HL-60 (cell line): ENCODE results near the gene NXNL1.

ENCODE experiments used
- DNase-seq, 2 experiments: peaks; one replicate each; pipeline ENCODE4 v3.0.0-alpha.2; 2010 to 2020; ENCODE audit warnings: low read depth in 1 of 2, low spot score in 1 of 2
- H3K27ac ChIP-seq: fragments of 250-450 bp; sonication (Bioruptor Pico); replicated peaks from 2 replicates; pipeline ENCODE4 v1.5.1; 2020; ENCODE audit warnings: mild to moderate bottlenecking, moderate library complexity
- H3K27me3 ChIP-seq: fragments of 250-450 bp; sonication (Bioruptor Pico); 2 replicates; pipeline ENCODE4 v1.5.1; 2021; ENCODE audit warnings: mild to moderate bottlenecking, moderate library complexity; ENCODE audit not compliant: insufficient read depth, poor library complexity, severe bottlenecking
- H3K4me3 ChIP-seq: replicated peaks from 2 replicates; pipeline ENCODE4 v1.5.1; 2011; ENCODE audit warnings: mild to moderate bottlenecking, control low read depth, low read length; ENCODE audit not compliant: insufficient read depth
- GABPA ChIP-seq: IDR thresholded peaks from 2 replicates; pipeline ENCODE4 v1.6.1; 2012; ENCODE audit warnings: low read depth
- POLR2AphosphoS5 ChIP-seq: IDR thresholded peaks from 2 replicates; pipeline ENCODE4 v1.6.1; 2012; ENCODE audit warnings: low read depth
- REST ChIP-seq: IDR thresholded peaks from 2 replicates; pipeline ENCODE4 v1.6.1; 2012; ENCODE audit warnings: low read depth; ENCODE audit not compliant: insufficient replicate concordance
- SPI1 ChIP-seq: IDR thresholded peaks from 2 replicates; pipeline ENCODE4 v1.6.1; 2012; ENCODE audit warnings: low read depth, mild to moderate bottlenecking, borderline replicate concordance
- TF ChIP-seq, protein P1 (sequence below): IDR thresholded peaks from one replicate; pipeline ENCODE4 v1.5.1; 2011; ENCODE audit warnings: low read length, control low read depth, inconsistent platforms; ENCODE audit not compliant: insufficient read depth

NXNL1 gene

DNA sequence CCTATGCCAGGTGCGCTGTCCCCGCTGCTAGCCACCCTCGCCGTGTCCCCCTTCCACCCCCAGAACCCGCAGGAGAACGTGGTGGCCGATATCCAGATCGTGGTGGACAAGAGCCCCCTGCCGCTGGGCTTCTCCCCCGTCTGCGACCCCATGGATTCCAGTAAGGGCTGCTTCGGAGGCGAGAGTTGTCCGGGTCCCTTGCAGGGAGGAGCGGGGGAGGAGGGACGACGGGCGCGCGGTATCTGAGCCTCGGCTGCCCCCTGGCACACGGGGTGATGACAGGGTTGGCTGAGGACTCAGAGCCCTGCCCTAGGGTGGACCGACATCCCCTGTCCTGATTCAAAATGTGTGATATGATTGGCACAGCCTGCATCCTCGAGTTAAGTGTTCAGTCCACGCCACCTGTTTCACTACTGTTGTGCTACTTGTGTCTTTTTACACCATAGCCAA is 40.2 kb downstream of the NXNL1 start:
- peak in 1 of 2 experiments; percentile 34 for DNase-seq
- Histone ChIP-seq H3K4me3 (peak overlapping the region; percentile 88), H3K27me3 (no peaks in the 10 kb centered on the region), H3K27ac (peak overlapping the region; percentile 59)
- TF ChIP-seq, protein P1, sequence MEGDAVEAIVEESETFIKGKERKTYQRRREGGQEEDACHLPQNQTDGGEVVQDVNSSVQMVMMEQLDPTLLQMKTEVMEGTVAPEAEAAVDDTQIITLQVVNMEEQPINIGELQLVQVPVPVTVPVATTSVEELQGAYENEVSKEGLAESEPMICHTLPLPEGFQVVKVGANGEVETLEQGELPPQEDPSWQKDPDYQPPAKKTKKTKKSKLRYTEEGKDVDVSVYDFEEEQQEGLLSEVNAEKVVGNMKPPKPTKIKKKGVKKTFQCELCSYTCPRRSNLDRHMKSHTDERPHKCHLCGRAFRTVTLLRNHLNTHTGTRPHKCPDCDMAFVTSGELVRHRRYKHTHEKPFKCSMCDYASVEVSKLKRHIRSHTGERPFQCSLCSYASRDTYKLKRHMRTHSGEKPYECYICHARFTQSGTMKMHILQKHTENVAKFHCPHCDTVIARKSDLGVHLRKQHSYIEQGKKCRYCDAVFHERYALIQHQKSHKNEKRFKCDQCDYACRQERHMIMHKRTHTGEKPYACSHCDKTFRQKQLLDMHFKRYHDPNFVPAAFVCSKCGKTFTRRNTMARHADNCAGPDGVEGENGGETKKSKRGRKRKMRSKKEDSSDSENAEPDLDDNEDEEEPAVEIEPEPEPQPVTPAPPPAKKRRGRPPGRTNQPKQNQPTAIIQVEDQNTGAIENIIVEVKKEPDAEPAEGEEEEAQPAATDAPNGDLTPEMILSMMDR, result no peak
- TF ChIP-seq SPI1, result no peak
- no peak for TF ChIP-seq GABPA
- no peak for TF ChIP-seq POLR2AphosphoS5
- TF ChIP-seq REST, result no peak

DNA sequence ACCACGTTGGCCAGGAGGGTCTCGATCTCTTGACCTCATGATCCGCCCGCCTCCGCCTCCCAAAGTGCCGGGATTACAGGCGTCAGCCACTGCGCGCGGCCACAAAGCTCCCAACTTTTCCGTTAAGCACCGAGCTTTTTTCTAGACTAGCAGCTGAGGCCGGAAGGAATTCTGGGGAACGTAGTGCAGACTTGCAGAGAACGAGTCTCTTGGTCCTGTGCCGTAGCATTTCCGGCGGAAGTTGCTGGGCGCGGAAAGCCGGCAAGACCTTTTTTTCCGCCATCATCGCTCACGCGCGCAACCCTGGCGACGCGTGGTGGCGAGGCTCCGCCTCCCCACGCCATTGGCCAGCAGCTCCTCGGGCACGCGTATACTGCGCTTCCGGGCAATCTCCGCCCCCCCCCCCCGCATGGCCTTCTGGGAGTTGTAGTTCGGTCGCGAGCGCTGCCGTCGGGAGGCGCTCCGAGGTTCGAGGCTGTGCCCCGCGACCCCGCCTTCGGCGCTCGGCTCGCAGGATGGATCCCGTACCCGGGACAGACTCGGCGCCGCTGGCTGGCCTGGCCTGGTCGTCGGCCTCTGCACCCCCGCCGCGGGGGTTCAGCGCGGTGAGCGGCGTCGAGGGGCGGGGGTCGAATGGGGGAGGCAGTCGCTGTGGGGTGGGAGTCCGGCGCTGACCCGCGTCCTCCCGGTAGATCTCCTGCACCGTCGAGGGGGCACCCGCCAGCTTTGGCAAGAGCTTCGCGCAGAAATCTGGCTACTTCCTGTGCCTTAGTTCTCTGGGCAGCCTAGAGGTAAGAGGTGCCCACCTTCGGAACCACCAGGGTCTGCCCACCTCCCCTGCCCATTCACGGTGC is 40.9 kb downstream of the NXNL1 start, which contains the start of gene MVB12A:
TSS of gene MVB12A (plus strand) at position 427 of the 854 bp plus-strand sequence. CDS start at position 516, 89 bp downstream.
- Histone ChIP-seq H3K27me3 (no peaks in the 10 kb centered on the region), H3K4me3 (peak within 1 kb of the TSS; percentile 88), H3K27ac (peak within 1 kb of the TSS; percentile 64)
- DNase-seq, result peak; percentile 98 to 99
- TF ChIP-seq SPI1 (no peak), GABPA (peak; percentile 98), REST (no peak), POLR2AphosphoS5 (peak; percentile 58)
- TF ChIP-seq, protein P1, result no peak

GRCh38 chr19:17419154-17419620 is 41.5 kb downstream of the NXNL1 start:
- DNase-seq, result no peak
- Histone ChIP-seq H3K4me3 (peak overlapping the region; percentile 51), H3K27me3 (no peaks in the 10 kb centered on the region), H3K27ac (peak overlapping the region; percentile 64)
- TF ChIP-seq POLR2AphosphoS5, result no peak
- no peak for TF ChIP-seq REST
- TF ChIP-seq, protein P1, result no peak
- TF ChIP-seq SPI1, result no peak
- TF ChIP-seq GABPA, result no peak
